Sigmoid colon (tissue), 7 donors: ENCODE results near the gene WNT16. TPM values are rescaled to one million over a fixed set of nuclear protein-coding genes. Genes with fewer than 3 reads are reported as not detected.

Experiments used
- DNase-seq: peaks from one replicate; pipeline ENCODE4 v3.0.0-alpha.2; 2019
- H3K27ac ChIP-seq, 4 donors: fragments of 200-600 bp; sonication (generic); one replicate each; pipeline ENCODE4 v1.5.1; 2016 to 2019; ENCODE audit warnings: mild to moderate bottlenecking in 1 of 4
- H3K27me3 ChIP-seq, 3 donors: fragments of 200-600 bp; sonication (generic); one replicate each; pipeline ENCODE4 v1.5.1; 2019; ENCODE audit warnings: mild to moderate bottlenecking in 1 of 3
- H3K36me3 ChIP-seq, 4 donors: fragments of 200-600 bp; sonication (generic); one replicate each; pipeline ENCODE4 v1.5.1; 2016 to 2019
- H3K4me1 ChIP-seq, 4 donors: fragments of 200-600 bp; sonication (generic); one replicate each; pipeline ENCODE4 v1.5.1; 2017 to 2019
- H3K4me3 ChIP-seq, 4 donors: fragments of 200-600 bp; sonication (generic); one replicate each; pipeline ENCODE4 v1.5.1; 2017 to 2019; ENCODE audit warnings: mild to moderate bottlenecking in 2 of 4, moderate library complexity in 1 of 4
- H3K9me3 ChIP-seq, 4 donors: fragments of 200-600 bp in 3 of 4; sonication (generic) in 3 of 4; one replicate each; pipeline versions ENCODE4 v1.5.1 to v1.6.1; 2013 to 2019
- EP300 ChIP-seq, 4 donors: sonication (generic); formaldehyde crosslinking; IDR thresholded peaks; one replicate each; pipeline ENCODE4 v1.6.1; 2017; ENCODE audit warnings: antibody characterized with exemption in 4 of 4
- POLR2A ChIP-seq, 2 donors: fragments of 450-650 bp; IDR thresholded peaks; one replicate each; pipeline ENCODE4 v1.6.1; 2016; ENCODE audit warnings: antibody characterized with exemption in 2 of 2, mild to moderate bottlenecking in 2 of 2, moderate library complexity in 2 of 2
- POLR2AphosphoS5 ChIP-seq, 4 donors: sonication (generic); formaldehyde crosslinking; IDR thresholded peaks; one replicate each; pipeline ENCODE4 v1.6.1; 2017; ENCODE audit warnings: antibody characterized with exemption in 4 of 4
- WGBS, 2 donors: extraction: QIAGEN DNeasy Blood & Tissue Kit; methylation state at CpG; one replicate each; pipeline ENCODE4 v1.1.7; 2013; 5-methylcytosine and 5-hydroxymethylcytosine counted together
- intact Hi-C: fragments of 100-400 bp; cut with DNase I; formaldehyde crosslinking; loops from one replicate; pipeline ENCODE4 v1.15.1; 2023
- polyA plus RNA-seq, 3 donors: library from polyadenylated mRNA; stranded (reverse); fragments of 200-250 nt; gene quantifications; one replicate each; pipeline ENCODE4 v1.2.3, GENCODE V29; 2013
- total RNA-seq, 4 donors: library from RNA; depleted of rRNA; stranded (reverse); fragments of >200 nt; gene quantifications; one replicate each; pipeline ENCODE4 v1.1.0, GENCODE V29; 2016
- TF ChIP-seq, protein P1 (sequence below), 4 experiments: fragments of 450-650 bp in 3 of 4; fragments of 200-600 bp in 1 of 4; IDR thresholded peaks; one replicate each; pipeline ENCODE4 v1.5.1; 2016 to 2019; ENCODE audit warnings: antibody characterized with exemption in 4 of 4, mild to moderate bottlenecking in 3 of 4, moderate library complexity in 2 of 4
- donor health status: healthy with polysubstance abuse.
- donor health status: Bipolar disorder and iron deficiency.
- donor health status: healthy.

Gene WNT16
- total and polyA plus RNA-seq, 7 donors = 0.38 to 1.4 (median 0.58) TPM; not detected in 1

DNA sequence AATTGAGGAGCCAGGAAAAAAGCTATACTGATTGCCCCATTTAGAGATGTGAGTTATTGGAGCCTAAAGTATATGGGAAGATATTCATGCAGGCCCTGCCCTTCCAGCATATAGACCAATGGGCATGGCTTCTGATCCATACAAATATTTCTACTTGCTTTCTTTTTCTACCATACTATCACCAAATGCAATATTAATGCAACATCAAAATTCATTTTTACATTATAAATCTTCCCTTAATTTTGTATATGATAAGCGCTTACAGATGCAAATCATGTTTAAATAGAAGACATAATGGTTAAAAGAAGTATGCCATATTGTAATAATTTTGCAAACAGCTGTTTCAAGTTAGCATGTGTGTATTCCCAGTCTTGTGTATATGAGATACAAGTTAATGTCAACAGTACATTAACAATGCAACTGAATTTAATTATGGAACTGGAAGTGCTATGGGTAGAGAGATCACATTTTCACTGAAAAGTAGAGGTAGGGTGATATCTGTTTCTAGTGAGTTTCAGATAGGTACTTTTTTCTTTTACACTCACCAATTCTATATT lies 24.6 kb upstream of the WNT16 start:
- no peak overlapping the region for H3K4me3 ChIP-seq
- no peak for TF ChIP-seq EP300 (IDR thresholded peaks at IDR 0.05)
- TF ChIP-seq, protein P1, sequence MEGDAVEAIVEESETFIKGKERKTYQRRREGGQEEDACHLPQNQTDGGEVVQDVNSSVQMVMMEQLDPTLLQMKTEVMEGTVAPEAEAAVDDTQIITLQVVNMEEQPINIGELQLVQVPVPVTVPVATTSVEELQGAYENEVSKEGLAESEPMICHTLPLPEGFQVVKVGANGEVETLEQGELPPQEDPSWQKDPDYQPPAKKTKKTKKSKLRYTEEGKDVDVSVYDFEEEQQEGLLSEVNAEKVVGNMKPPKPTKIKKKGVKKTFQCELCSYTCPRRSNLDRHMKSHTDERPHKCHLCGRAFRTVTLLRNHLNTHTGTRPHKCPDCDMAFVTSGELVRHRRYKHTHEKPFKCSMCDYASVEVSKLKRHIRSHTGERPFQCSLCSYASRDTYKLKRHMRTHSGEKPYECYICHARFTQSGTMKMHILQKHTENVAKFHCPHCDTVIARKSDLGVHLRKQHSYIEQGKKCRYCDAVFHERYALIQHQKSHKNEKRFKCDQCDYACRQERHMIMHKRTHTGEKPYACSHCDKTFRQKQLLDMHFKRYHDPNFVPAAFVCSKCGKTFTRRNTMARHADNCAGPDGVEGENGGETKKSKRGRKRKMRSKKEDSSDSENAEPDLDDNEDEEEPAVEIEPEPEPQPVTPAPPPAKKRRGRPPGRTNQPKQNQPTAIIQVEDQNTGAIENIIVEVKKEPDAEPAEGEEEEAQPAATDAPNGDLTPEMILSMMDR (IDR thresholded peaks at IDR 0.05) = no peak
- TF ChIP-seq POLR2AphosphoS5 (IDR thresholded peaks at IDR 0.05) = no peak
- TF ChIP-seq POLR2A (IDR thresholded peaks at IDR 0.05) = no peak
- H3K36me3 ChIP-seq = no peaks in the 10 kb centered on the region
- no peaks in the 10 kb centered on the region for H3K27me3 ChIP-seq
- peaks cover 0 to 9% (median 0%) of the 10 kb centered on the region in 4 donors for H3K4me1 ChIP-seq
- H3K9me3 ChIP-seq = no peaks in the 10 kb centered on the region
- WGBS, 2 donors = 87 to 89% methylated on average over 1 of the region's 1 CpG
- no peak overlapping the region for H3K27ac ChIP-seq
- DNase-seq = no peak
- intact Hi-C loops = no loop called here

DNA sequence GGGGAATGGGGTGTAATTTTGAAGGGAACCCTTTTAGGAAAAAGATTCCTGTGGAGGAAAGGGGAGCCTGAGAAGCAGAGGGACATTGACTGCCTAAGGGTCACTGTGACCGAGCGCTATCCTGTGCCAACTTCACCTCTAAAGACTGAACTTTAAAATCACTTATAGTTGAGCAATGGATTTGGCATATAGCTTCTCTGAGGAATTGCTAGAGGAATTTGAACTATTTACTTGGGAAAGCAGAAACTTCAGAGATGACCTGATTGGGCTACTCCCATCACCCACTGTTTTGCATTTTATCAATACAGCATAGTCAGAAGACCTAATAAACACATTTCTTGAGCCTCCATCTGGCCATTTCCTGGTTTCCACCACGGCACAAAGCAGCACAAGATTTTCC lies 23.7 kb upstream of the WNT16 start:
- Histone ChIP-seq H3K9me3 (no peaks in the 10 kb centered on the region), H3K27me3 (no peaks in the 10 kb centered on the region), H3K4me3 (no peak overlapping the region), H3K36me3 (no peaks in the 10 kb centered on the region), H3K27ac (no peak overlapping the region), H3K4me1 (peaks cover 0 to 9% (median 0%) of the 10 kb centered on the region in 4 donors)
- DNase-seq = no peak
- TF ChIP-seq, protein P1 (IDR thresholded peaks at IDR 0.05) = no peak
- TF ChIP-seq EP300 (IDR thresholded peaks at IDR 0.05) (no peak), POLR2A (IDR thresholded peaks at IDR 0.05) (no peak), POLR2AphosphoS5 (IDR thresholded peaks at IDR 0.05) (no peak)
- WGBS, 2 donors = 81 to 82% methylated on average over 3 of the region's 3 CpGs
- intact Hi-C loops = no loop called here

DNA sequence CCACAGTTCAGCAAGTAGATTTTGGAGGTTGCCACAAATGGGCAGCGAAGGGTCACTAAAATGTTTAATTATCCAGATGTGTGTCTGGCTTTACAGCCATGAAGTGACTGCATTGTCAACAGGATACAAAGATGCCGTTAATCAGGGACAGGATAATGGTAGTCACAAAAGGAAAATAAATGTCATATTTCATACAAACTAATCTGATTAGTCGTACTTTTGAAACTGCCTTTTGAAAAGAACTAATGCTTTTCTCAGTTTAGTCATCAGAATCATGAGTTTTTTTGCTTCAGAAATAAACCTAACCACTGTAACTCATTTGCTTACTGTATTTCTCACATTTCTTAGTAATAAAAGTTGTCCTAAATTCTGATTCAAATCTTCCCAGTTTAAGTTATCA lies 22.2 kb upstream of the WNT16 start:
- H3K36me3 ChIP-seq = no peaks in the 10 kb centered on the region
- no peak for TF ChIP-seq POLR2AphosphoS5 (IDR thresholded peaks at IDR 0.05)
- TF ChIP-seq, protein P1 (IDR thresholded peaks at IDR 0.05) = no peak
- no peak for TF ChIP-seq EP300 (IDR thresholded peaks at IDR 0.05)
- TF ChIP-seq POLR2A (IDR thresholded peaks at IDR 0.05) = no peak
- no peak for DNase-seq
- no peak overlapping the region for H3K27ac ChIP-seq
- intact Hi-C loops = no loop called here
- no peaks in the 10 kb centered on the region for H3K9me3 ChIP-seq
- no peaks in the 10 kb centered on the region for H3K27me3 ChIP-seq
- peaks cover 0 to under 1% (median 0%) of the 10 kb centered on the region in 4 donors for H3K4me1 ChIP-seq
- no peak overlapping the region for H3K4me3 ChIP-seq
- WGBS, 2 donors = 59 to 64% methylated on average over 3 of the region's 3 CpGs

DNA sequence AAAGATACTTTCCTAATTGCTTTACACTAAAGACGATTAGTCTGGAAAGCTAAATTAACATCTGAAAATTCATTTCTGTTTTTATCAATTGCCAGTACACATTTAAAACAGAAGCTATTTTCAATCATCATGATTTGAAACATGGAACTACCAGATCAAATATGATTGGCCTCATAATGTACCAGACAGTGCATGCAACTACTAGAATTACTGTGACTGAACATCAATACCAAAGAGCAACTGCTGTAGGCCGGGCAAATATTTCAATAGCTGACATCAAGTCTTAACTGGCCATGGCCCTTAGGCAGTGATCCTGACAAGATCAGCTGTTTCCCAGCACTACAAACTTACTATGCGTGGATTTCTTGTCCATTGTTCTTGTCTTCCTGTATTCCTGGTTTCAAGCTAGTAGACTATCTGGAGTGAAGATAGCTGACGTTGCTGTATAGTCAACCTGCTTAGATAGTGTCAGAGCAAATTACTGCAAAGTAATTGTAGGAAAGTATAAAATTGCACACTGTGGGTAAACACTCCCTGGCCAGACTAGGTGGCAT lies 21.7 kb upstream of the WNT16 start:
- Histone ChIP-seq H3K4me3 (no peak overlapping the region), H3K36me3 (no peaks in the 10 kb centered on the region), H3K4me1 (no peaks in the 10 kb centered on the region), H3K9me3 (no peaks in the 10 kb centered on the region), H3K27ac (no peak overlapping the region), H3K27me3 (no peaks in the 10 kb centered on the region)
- DNase-seq = no peak
- intact Hi-C loops = no loop called here
- no peak for TF ChIP-seq EP300 (IDR thresholded peaks at IDR 0.05)
- TF ChIP-seq, protein P1 (IDR thresholded peaks at IDR 0.05) = no peak
- no peak for TF ChIP-seq POLR2AphosphoS5 (IDR thresholded peaks at IDR 0.05)
- TF ChIP-seq POLR2A (IDR thresholded peaks at IDR 0.05) = no peak
- WGBS, 2 donors = 71 to 74% methylated on average over 4 of the region's 4 CpGs
